ENCODE results near the gene BORCS5.
"Not testable (repeated sequence)": the region's sequence is repeated elsewhere in the genome, so short reads cannot be mapped to it uniquely, and the experiment has no call there.

The BORCS5 gene

GRCh38 chr12:12397184-12397583 is 40.3 kb downstream of the BORCS5 start:
- DNase-seq = no peak

GRCh38 chr12:12398026-12398859 is 41.4 kb downstream of the BORCS5 start:
- peak; percentile 40 for DNase-seq

- no peak for DNase-seq
Measured at GRCh38 chr12:12399161-12399560, 42.3 kb downstream of the BORCS5 start.

GRCh38 chr12:12399776-12400305 is 43.0 kb downstream of the BORCS5 start:
- no peak for DNase-seq

GRCh38 chr12:12400793-12401192 is 43.9 kb downstream of the BORCS5 start:
- no peak for DNase-seq

GRCh38 chr12:12403264-12404248 is 46.7 kb downstream of the BORCS5 start:
- no peak for DNase-seq

- no peak for DNase-seq
Measured at GRCh38 chr12:12404297-12404696, 47.4 kb downstream of the BORCS5 start.

GRCh38 chr12:12405882-12406281 is 49.0 kb downstream of the BORCS5 start:
- no peak for DNase-seq

- DNase-seq = no peak
Measured at GRCh38 chr12:12406762-12407161, 49.9 kb downstream of the BORCS5 start.

GRCh38 chr12:12408265-12408690 is 51.4 kb downstream of the BORCS5 start:
- DNase-seq = no peak

GRCh38 chr12:12409337-12409736 is 52.5 kb downstream of the BORCS5 start:
- DNase-seq = not testable (repeated sequence)

- no peak for DNase-seq
Measured at GRCh38 chr12:12415886-12416285, 59.0 kb downstream of the BORCS5 start.

GRCh38 chr12:12419165-12419564 is 62.3 kb downstream of the BORCS5 start:
- not testable (repeated sequence) for DNase-seq

GRCh38 chr12:12423367-12423766 is 66.5 kb downstream of the BORCS5 start:
- no peak for DNase-seq

- DNase-seq = no peak
Measured at GRCh38 chr12:12425001-12425400, 68.1 kb downstream of the BORCS5 start.

- DNase-seq = no peak
Measured at GRCh38 chr12:12425616-12426015, 68.7 kb downstream of the BORCS5 start.

- DNase-seq = no peak
Measured at GRCh38 chr12:12427568-12427967, 70.7 kb downstream of the BORCS5 start.

- no peak for DNase-seq
Measured at GRCh38 chr12:12428047-12428446, 71.2 kb downstream of the BORCS5 start.

GRCh38 chr12:12428961-12429657 is 72.2 kb downstream of the BORCS5 start:
- no peak for DNase-seq

- DNase-seq = no peak
Measured at GRCh38 chr12:12432364-12432763, 75.5 kb downstream of the BORCS5 start.

GRCh38 chr12:12433203-12433731 is 76.4 kb downstream of the BORCS5 start:
- DNase-seq = no peak

GRCh38 chr12:12436831-12437345 is 80.0 kb downstream of the BORCS5 start:
- DNase-seq = no peak
